VCaP (cell line): ENCODE results near the gene TICRR.

Experiments
- H3K27ac ChIP-seq: fragments of 450-650 bp; 2 replicates; pipeline ENCODE4 v1.5.1; 2017
- TF ChIP-seq, protein P1 (sequence below): fragments of 450-650 bp; conservative IDR thresholded peaks from 2 replicates; pipeline ENCODE4 v1.5.1; 2017; ENCODE audit warnings: mild to moderate bottlenecking, moderate library complexity

Gene TICRR

DNA sequence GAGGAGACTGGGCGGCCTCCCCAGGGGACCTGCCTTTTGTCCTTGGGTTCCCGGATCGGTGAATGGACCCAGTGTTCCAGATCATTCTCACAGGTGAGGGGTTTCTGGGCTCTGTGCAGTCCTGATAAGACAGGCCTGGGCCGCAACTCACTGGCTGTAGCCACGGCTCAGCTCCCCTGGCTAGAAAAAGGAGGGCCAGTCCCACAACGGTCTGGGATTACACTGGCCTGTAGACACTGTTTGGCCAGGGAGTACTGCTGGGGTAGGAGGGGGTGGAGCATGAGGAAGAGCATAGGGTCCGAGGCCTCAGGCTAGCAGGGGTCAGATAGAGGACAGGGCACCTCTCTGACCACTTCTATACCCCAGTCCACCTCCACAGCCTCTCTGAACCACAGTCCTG, 21.0 kb upstream of the TICRR start:
- no peak overlapping the region for H3K27ac ChIP-seq
- TF ChIP-seq, protein P1, sequence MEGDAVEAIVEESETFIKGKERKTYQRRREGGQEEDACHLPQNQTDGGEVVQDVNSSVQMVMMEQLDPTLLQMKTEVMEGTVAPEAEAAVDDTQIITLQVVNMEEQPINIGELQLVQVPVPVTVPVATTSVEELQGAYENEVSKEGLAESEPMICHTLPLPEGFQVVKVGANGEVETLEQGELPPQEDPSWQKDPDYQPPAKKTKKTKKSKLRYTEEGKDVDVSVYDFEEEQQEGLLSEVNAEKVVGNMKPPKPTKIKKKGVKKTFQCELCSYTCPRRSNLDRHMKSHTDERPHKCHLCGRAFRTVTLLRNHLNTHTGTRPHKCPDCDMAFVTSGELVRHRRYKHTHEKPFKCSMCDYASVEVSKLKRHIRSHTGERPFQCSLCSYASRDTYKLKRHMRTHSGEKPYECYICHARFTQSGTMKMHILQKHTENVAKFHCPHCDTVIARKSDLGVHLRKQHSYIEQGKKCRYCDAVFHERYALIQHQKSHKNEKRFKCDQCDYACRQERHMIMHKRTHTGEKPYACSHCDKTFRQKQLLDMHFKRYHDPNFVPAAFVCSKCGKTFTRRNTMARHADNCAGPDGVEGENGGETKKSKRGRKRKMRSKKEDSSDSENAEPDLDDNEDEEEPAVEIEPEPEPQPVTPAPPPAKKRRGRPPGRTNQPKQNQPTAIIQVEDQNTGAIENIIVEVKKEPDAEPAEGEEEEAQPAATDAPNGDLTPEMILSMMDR = no peak

DNA sequence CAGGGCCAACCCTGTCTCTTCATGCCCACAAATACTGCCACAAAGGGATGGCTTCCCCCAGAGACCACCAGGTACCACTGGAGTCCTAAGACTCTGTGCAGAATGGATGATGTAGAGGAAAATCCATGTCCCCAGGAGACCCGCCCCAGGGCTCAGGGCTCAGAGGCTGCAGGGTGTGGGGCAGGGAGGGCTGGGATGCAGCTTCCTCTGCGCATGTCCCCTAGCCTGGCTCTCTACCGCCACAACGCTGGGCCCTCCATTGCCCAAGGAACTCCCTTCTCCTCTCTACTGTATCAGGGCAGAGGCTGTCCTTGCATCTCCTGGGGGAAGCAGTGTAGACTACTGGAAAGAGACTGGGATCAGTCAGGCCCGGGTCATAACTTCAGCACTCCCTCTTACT, 19.5 kb upstream of the TICRR start:
- TF ChIP-seq, protein P1 = no peak
- H3K27ac ChIP-seq = no peak overlapping the region

DNA sequence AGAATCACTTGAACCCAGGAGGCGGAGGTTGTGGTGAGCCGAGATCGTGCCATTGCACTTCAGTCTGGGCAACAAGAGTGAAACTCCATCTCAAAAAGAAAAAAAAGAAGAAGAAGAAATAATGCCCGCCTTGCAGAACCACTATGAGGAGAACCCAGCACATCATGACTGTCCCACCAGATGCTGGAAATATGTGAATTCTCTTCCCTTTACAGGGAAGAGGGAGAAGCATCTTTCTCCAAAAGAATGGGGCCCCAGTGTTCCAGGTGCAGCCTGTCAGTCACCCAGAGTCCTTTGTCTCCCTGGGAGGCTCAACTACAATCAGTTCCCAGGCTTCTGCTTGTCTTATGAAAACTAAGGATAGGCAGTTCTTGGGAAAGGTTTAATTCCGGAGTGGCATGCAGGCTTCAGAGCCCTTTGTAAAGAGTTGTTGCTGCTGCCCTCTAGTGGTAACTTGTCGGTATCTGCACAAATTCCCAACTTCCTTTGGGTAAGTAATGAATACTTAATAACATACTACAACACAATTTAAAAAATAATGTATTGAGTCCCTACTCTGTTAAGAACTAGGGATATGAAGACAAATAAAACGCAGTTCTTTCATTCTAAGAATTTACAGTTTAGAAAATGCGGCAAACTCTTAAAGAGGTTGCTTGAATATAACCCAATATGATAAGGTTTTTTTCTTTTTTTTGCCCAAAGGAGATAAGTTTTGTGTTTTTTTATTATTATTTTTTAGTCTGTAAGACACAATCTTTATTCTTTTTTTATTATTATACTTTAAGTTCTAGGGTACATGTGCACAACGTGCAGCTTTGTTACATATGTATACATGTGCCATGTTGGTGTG, 18.6 kb upstream of the TICRR start:
- TF ChIP-seq, protein P1 = peak; percentile 95
- H3K27ac ChIP-seq = no peak overlapping the region

DNA sequence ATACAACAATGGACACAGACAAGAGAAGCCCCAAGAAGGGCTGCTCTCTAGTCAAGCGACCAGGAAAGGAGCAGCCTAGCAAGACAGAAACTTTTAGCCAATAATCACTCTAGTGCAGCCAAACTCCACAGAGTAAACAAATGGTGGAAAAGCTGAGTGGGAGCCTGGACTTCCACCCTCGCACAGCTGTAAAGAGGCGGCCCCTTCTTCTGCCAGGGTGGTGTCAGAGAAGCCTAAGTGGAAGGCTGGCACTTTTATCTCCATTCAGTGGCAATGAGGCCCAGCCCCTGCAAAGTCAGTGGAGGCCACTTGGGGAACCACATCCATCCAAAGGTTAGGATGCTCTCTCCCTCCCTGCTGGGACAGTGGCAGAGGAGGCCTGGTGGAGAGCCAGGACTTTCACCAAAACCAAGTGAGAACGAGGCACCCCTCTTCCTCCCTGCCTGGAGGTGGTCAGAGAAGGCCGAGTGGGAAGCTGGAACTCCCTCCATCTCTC, 15.5 kb upstream of the TICRR start:
- no peak overlapping the region for H3K27ac ChIP-seq
- TF ChIP-seq, protein P1 = no peak

DNA sequence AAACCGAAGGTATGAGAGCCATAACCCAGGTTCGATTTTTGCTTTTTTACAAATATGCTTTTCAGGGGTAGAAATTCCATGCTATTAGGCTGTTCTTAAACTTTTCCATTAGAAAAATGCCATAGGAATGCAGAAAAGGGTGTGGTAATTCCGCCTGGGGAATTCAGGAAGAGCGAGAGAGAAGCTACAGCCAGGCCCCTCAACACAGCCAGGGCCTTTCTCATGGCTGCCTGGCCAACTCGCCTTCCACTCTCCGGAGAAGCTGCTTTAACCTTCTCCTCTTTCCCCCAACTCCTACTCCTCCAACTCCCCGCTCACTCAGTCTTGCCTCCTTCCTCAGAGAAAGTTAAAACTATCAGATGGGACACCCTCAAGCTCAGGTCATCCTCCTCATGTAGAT, 9.1 kb upstream of the TICRR start:
- no peak overlapping the region for H3K27ac ChIP-seq
- TF ChIP-seq, protein P1 = no peak

DNA sequence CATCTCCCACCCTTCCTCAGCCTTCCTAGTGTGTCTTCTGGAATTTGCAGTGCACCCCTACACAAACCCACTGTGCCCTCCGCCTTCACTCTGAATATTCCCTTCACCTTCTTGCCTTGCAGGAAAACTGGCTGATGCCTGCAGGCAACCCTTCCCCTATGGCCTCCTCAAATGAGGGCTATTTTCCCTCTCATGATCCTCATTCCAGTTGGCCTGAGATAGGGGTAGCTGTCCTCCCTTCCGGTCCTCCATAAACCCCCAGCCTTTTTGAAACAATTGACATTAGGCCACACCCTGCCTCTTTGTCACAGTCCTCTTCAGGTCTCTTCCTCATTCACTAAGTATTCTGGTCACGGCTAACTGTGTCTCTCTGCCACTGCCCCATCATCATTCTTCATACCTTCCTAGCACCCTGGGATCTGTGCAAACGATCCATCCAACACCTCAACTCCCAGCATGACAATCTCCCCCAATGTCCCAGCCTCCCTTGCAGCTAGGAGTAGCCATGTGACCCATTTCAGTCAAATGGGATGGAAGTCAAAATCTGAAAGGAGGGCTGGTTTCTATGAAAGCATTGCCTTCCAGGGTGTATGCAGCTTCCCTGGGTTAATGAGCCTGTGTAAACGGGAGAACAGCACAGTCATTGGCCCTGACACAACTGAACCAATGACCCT, 8.5 kb upstream of the TICRR start:
- TF ChIP-seq, protein P1 = no peak

DNA sequence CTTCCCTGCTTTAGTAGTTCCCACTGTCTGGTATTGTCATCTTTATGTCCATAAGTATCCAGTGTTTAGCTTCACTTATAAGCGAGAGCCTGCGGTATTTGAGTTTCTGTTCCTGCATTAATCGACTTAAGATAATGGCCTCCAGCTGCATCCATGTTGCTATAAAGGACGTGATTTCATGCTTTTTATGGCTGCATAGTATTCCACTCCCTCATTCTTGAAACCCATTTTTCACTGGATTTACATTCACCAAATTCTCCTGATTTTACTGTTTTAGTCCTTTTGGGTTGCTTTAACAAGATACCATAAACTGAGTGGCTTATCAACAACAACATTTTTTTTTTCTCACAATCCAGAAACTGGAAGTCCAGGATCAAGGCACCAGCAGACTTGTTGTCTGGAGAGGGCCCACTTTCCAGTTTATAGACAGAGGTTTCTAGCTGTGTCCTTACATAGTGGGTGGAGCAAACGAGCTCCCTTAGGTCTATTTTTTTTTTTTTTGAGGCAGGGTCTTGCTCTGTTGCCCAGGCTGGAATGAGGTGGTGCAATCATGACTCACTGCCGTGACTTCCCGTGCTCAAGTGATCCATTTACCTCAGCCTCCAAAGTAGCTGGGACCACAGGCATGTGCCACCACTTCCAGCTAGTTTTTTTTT, 6.1 kb upstream of the TICRR start:
- TF ChIP-seq, protein P1 = no peak
- H3K27ac ChIP-seq = no peak overlapping the region

More for the DNA sequence above, 8.5 kb upstream of the TICRR start:
- H3K27ac ChIP-seq = no peak overlapping the region
